HG02610 (cell line): Measurements from ENCODE around the gene MYL2.
"Not testable (repeated sequence)": the region's sequence is repeated elsewhere in the genome, so short reads cannot be mapped to it uniquely, and the experiment has no call there.

Source experiments
- ATAC-seq: cut with Tn5 transposase; IDR thresholded peaks from one replicate; pipeline ENCODE4 v1.9.1; 2021; ENCODE audit warnings: mild to moderate bottlenecking, moderate library complexity; ENCODE audit not compliant: unreplicated experiment

Gene MYL2, protein sequence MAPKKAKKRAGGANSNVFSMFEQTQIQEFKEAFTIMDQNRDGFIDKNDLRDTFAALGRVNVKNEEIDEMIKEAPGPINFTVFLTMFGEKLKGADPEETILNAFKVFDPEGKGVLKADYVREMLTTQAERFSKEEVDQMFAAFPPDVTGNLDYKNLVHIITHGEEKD

GRCh38 chr12:110920324-110920910 lies at the start of gene MYL2:
MYL2 (minus strand) TSS chr12:110920579; CDS start chr12:110920529, 50 bp downstream.
- no peak for ATAC-seq

DNA sequence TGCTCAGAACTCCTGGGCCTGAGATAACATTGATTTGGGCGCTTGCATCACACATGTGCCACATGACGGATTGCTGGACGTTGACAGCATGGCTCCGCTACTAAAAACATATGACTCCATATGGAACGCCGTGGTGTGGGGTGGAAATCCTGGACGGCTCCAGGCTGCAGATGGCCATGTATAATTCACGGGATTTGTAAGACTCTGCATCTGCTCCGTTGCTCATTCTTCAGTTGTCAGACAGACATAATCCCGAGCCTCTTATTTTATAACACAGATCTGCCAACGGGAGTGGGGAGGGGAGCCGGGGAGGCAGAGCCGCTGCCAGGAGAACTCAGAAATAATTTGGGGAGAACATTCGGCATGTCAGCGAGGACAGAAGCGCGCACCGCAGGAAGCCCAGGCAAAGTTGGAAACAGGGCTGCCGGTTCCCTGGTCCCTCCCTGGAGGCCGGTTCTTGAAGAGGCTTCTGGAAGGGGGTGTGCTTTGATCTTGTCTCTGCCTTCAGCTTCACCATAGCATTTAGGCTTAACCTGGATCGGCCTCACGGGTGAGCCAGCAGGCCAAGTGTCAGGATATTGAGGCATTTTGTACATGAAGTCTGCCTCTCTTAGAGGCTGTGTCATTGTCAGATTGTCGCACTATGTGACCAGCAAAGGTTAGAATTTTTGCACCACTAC lies 45.8 kb upstream of the MYL2 start:
- ATAC-seq: no peak

DNA sequence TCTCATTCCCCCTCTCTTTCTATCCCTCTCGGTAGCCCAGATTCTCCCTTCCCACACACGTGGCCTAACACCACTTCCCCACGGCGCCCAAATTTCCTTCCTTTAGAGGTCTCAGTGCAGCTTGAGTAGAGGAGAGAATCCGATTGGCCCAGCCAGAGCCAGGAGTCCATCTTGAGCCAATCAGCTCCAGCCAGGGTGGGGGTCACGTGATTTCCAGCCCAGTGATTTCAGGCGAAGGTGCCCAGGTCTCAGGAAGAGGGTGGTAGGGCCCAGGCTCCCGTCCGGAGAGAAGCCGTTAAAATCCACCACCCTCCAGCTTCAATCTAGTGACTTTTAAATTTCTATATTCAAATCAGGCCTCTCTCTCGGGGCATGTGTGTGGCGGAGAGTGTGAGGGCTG lies 45.2 kb upstream of the MYL2 start:
- no peak for ATAC-seq

DNA sequence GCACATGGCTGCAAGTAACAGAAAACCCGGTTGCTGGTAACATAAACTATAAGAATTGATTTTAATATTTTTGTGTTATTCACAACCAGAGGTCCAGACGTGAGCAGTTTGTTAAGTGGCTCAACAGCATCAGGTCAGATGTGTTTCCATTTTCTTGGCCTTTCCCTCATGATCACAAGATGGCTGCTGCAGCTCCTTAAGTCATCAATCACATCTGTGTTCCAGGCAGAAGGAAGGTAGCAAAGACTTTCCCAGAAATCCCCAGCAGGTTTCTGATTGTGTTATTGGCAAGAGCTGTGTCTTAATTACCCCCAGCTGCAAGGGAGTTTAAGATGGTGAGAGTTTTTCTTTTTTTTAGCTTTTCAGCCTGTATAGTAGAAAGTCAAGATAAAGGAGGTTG lies 40.4 kb upstream of the MYL2 start:
- ATAC-seq: no peak

- no peak for ATAC-seq
Measured at GRCh38 chr12:110957652-110958051, 37.3 kb upstream of the MYL2 start.

GRCh38 chr12:110957159-110957558 lies 36.8 kb upstream of the MYL2 start:
- ATAC-seq: no peak

- ATAC-seq: not testable (repeated sequence)
Measured at GRCh38 chr12:110950867-110951266, 30.5 kb upstream of the MYL2 start.

GRCh38 chr12:110950466-110950865 lies 30.1 kb upstream of the MYL2 start:
- not testable (repeated sequence) for ATAC-seq

DNA sequence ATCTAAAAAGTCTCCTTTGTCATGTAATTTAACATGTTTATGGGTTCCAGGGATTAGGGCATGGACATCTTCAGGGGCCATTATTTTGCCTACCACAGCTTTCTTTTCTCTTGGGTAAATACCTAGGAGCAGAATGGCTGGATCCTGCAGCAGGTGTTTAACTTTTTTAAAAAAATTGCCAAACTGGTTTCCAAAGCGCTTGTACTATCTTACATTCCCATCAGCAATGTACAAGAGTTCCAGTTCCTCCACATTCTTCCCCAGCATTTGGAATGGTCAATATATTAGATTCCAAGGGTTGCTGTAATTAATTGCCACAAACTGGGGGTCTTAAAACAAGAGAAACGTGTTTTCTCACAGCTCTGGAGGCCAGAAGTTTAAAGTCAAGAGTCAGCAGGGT lies 27.7 kb upstream of the MYL2 start:
- ATAC-seq: no peak

DNA sequence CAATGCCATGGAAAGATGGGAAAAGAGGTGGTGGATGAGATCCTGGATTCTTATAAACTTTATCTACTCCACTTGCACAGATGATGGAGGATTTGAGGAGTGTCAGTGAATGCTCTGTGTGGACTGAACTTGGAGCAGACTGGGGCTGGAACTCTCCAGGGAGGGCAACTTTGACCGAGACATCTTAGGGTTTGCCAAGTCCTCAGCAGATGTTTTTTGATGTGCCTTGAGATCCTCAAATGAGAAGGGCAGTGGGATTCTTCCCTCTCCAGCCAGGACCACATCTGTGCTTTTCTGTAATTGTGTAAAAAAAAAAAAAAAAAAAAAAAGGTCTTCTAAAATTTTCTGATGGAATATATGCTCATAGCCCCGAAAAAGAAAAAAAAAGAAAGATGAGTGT lies 23.0 kb upstream of the MYL2 start:
- ATAC-seq: no peak

DNA sequence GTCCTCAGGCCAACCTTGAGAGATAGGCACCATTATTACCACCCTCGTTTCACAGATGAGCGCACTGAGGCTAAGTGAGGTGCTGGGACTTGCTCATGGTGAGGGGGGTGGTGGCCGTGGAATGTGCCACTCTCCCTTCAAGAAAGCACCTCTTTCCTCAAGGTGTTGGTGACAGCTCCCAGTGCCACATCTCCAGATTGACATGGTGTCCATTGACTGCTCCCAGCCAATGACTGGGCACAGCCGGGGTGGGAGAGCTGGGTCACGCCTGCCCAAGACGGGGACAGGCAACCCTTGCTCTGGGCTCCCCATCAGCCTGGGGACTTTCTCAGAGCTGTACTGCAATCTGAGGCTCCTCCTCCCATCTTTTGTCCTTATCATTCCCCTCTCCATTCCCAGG lies 21.0 kb upstream of the MYL2 start:
- ATAC-seq: no peak

DNA sequence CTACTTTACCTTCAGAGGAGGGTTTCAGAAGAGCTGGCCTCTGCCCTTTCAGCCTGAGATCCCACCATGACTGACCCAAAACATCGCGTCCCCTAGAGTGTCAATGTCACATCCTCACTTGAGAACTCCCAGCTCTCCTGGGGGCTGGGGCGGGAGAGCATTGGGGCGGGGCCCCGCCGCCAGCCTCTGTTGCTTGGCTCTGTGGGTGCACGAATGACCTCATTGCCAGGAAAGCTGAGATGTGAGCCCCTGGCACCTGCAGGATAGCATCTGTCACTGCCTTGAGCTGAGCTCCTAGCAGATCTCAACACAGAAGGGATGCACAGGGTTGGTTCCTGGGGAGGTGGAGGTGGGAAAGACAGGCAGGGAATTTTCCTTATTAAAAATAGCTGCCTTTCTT lies 20.6 kb upstream of the MYL2 start:
- no peak for ATAC-seq

DNA sequence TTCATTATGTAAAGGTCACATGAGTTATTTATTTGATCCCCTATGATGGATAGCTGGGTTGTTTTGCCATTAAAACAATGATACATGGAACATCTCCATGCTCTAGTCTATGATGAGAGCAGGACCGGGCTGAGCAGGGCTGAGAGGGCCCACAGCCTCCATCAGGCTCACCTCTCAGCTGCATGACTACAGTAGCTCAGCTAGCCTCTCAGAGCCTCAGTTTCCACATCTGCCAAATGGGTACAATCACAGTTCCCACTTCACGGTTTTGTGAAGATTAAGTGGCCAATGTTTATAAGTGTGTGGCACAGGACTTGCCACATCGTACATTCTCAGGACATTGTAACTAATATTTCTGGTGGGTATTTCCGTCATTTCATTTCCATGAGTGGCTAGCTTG lies 19.9 kb upstream of the MYL2 start:
- no peak for ATAC-seq

DNA sequence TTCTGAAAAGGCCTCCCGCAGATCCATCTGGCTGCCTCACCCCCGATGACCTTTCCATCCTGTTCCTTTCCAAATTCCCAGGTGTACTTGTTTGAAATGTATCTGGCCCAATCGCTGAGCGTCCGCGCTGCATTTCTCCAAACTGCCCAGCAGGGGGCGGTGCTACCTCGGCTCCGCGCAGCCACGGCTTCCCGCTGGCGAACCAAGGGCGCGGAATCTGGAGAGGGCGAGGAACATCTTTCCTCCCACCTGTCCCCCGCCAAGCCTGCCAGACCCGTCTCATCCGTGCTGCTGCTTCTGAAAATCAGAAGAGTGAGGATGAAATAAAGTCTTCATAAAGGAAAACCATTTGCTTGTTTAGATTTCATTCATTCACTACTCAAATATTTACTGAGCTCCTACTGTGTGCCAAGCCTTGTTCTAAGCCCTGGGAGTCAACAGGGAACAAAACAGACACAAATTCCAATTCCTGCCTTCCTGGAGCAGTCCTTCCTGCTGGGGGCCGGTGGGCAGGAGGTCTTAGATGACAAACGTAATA lies 16.8 kb upstream of the MYL2 start:
- no peak for ATAC-seq

DNA sequence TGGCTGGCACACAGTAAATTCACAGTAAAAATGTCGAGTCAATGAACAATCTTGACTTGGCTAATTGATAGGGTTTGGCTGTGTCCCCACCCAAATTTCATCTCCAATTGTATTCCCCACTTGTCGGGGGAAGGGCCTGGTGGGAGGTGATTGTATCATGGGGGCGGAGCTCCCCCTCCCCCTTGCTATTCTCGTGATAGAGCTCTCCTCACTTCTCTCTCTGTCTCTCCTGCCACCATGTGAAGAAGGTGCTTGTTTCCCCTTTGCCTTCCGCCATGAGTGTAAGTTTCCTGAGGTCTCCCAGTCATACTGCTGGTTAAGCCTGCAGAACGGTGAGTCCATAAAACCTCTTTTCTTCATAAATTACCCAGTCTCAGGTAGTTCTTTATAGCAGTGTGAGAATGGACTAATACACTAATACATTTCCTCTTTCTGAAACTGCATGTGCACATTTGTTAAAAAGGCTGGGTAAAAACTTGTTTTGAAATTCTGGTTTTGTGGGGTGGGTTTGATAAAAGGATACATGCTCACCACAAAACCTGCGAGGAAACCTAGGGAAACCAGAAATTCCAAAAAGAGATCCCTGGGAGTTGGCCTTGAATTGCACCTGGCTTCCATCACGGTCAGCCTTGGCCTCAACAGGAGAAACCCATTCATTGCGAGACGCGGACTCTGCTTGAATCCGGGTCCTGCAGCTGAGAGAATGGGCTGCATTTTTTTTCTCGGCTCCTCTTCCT lies 16.2 kb upstream of the MYL2 start:
- ATAC-seq: no peak

DNA sequence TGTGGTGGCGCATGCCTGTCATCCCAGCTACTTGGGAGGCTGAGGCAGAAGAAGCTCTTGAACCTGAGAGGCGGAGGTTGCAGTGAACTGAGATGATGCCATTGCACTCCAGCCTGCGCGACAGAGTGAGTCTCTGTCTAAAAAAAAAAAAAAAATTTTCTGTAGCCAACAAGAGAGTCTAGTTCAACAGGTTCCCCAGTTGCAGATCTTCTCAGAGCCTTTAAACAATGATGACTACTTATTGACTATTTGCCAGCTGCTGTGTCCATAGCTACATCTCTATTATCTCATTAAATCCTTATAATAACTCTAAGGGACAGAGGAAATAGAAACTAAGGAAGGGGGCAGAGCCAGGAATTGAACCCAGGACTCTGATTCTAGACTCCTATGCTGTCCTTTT lies 15.2 kb upstream of the MYL2 start:
- no peak for ATAC-seq

DNA sequence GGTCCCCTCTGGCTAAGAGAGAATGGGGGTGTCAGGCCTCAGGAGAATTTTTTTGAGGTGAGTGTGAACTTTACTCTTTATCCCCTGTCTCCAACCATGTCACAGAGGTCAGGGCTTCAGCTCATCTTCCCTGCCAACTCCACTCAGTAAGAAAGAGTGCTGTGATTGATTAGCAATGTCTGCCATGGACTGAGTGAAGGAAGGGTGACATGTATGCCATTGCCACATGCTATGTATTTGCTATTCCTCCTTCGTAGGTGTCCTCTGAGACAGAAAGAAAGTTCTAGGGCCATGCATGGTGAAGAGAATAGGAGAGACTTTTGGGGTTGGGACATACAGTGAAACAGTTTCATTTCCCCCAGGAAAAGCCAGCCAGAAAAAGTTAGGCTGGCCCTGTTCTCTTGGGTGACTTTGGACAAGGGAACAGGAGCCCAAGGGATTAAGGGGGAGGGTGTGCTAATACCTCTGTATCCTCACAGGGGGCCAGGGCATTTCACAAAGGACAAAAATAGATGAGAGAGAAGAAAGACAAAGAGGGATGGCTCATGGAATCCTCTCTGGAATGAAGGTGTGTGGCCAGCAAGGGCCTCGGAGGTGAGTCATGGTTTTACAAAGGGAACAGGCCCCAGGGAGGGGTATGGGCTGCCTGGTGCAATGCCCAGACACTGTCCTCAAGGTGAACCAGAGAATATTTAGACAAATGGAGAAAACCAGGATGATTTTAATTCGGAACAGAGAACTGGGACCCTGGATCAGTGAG lies 13.9 kb upstream of the MYL2 start:
- no peak for ATAC-seq

- ATAC-seq: no peak
Measured at GRCh38 chr12:110933326-110933974, 13.1 kb upstream of the MYL2 start.

DNA sequence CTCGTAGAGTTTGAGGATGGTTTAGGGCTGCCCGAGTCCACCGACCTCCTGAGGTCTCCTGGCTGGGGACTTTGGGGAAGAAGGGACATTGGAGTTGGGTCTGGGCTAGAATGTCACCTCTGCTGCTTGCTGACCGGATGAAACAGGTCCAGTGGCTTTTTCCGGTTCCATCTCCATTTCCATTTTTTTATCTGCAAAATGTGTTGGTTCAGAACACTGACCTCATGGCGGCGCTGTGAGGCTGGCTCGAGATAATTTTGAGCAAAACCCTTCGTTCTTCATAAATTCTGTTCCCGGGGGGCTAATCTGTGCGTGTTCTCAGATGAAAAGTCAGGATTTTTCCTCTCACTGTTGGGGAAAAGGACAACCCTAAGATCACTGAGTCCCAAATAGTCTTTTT lies 11.7 kb upstream of the MYL2 start:
- ATAC-seq: no peak

DNA sequence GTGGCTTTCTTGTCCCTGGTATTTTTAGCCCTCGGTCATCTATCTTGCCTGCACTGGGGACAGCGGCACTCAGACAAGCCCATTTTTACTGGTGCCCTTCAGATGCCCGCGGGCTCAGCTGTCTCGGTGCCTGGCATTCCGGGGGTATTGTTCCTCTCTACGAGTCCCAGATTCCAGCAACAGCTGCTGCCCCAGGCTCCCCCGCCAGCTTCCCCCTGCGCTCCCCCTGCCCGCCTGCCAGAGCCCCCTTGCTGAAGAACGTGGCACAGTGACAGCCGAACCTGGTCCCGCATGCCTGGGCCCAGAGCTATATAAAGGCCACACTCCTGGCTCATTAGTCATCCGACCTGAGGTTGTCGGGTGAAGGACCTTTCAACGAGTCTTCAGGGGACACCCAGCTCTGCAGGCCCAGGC lies 10.9 kb upstream of the MYL2 start:
- no peak for ATAC-seq
